Measurements from ENCODE around the gene NAB2.

GRCh38 chr12:57087010-57087690 lies 1.8 kb upstream of the NAB2 start:
- TF ChIP-seq, protein P1, sequence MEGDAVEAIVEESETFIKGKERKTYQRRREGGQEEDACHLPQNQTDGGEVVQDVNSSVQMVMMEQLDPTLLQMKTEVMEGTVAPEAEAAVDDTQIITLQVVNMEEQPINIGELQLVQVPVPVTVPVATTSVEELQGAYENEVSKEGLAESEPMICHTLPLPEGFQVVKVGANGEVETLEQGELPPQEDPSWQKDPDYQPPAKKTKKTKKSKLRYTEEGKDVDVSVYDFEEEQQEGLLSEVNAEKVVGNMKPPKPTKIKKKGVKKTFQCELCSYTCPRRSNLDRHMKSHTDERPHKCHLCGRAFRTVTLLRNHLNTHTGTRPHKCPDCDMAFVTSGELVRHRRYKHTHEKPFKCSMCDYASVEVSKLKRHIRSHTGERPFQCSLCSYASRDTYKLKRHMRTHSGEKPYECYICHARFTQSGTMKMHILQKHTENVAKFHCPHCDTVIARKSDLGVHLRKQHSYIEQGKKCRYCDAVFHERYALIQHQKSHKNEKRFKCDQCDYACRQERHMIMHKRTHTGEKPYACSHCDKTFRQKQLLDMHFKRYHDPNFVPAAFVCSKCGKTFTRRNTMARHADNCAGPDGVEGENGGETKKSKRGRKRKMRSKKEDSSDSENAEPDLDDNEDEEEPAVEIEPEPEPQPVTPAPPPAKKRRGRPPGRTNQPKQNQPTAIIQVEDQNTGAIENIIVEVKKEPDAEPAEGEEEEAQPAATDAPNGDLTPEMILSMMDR (IDR thresholded peaks at IDR 0.05), result no peak
- peak in 1 of 2 donors; percentile 73 for TF ChIP-seq POLR2A (IDR thresholded peaks at IDR 0.05)

Measured in thyroid gland (tissue), 4 donors.